Pancreas (tissue), 10 donors: ENCODE data around the gene ZNF239. TPM values are rescaled to one million over a fixed set of nuclear protein-coding genes. Genes with fewer than 3 reads are reported as not detected.
"Not testable (repeated sequence)": the region's sequence is repeated elsewhere in the genome, so short reads cannot be mapped to it uniquely, and the experiment has no call there.

ENCODE experiments used
- ATAC-seq, 4 donors: fragments of 200-7000 bp; cut with Tn5 transposase; one replicate each; pipeline versions ENCODE4 v1.8.0 to v1.9.1; 2020; ENCODE audit warnings: mild to moderate bottlenecking in 4 of 4, moderate library complexity in 4 of 4
- DNase-seq, 6 donors: peaks; one replicate each; pipeline ENCODE4 v3.0.0-alpha.2; 2020
- FAIRE-seq: peaks from 2 replicates; lab custom pipeline; 2012; peaks lifted over from hg19 to GRCh38; lab: Jason Lieb, UNC
- H3K27ac ChIP-seq, 4 donors: fragments of 200-600 bp; sonication (generic); 1 replicate in 3 of 4; 2 replicates in 1 of 4; pipeline versions ENCODE4 v1.5.0 to v1.8.0; 2020
- H3K27me3 ChIP-seq, 4 donors: fragments of 200-600 bp; one replicate each; pipeline ENCODE4 v1.8.0; 2021
- H3K36me3 ChIP-seq, 3 donors: fragments of 200-600 bp; sonication (generic) in 1 of 3; one replicate each; pipeline versions ENCODE4 v1.5.0 to v1.8.0; 2020 to 2021
- H3K4me1 ChIP-seq, 3 donors: fragments of 200-600 bp; one replicate each; pipeline ENCODE4 v1.8.0; 2021
- H3K4me3 ChIP-seq, 4 donors: fragments of 200-600 bp; sonication (generic) in 2 of 4; one replicate each; pipeline versions ENCODE4 v1.5.0 to v1.8.0; 2020 to 2021
- H3K9me3 ChIP-seq, 4 donors: fragments of 200-600 bp; one replicate each; pipeline ENCODE4 v1.8.0; 2021
- CTCF ChIP-seq, 4 donors: fragments of 200-600 bp; sonication (generic) in 3 of 4; IDR thresholded peaks; one replicate each; pipeline versions ENCODE4 v1.5.0 to v1.8.0; 2021; ENCODE audit warnings: antibody characterized with exemption in 4 of 4
- WGBS, 2 donors: extraction: QIAGEN DNeasy Blood & Tissue Kit; methylation state at CpG; one replicate each; pipeline ENCODE4 v1.1.7; 2013; 5-methylcytosine and 5-hydroxymethylcytosine counted together
- intact Hi-C, 3 donors: fragments of 100-400 bp; cut with DNase I; formaldehyde crosslinking; loops; one replicate each; pipeline versions ENCODE4 v1.11.1 to v1.14.2; 2022
- polyA plus RNA-seq, 2 donors: library from polyadenylated mRNA; stranded (reverse); fragments of 200-250 nt; gene quantifications; one replicate each; pipeline ENCODE4 v1.2.3, GENCODE V29; 2013
- total RNA-seq, 6 donors: library from RNA; stranded (reverse); fragmentation: NEBNext Ultra II Directional in 4 of 6; extraction: Animal tissue kit (Norgen Biotek cat#: 25700) in 4 of 6; gene quantifications; one replicate each; pipeline versions ENCODE4 v1.2.1 to v1.2.4, GENCODE V29; 2021 to 2023
- donor health status: healthy with polysubstance abuse.
- donor health status: DM: no; HTN: no; CAD: no; lungs with moderate emphysema.
- donor health status: DM: no; HTN: no; CAD: no.
- donor health status: control.
- donor health status: control.
- donor health status: Bipolar disorder and iron deficiency.
- donor health status: DM: yes; HTN: yes; CAD: no.
- donor health status: DM: no; HTN: no; CAD: no.
- donor health status: DM: no; HTN: no; CAD: no.
- donor health status: DM: yes; HTN: yes; CAD: no.

The ZNF239 gene
- total and polyA plus RNA-seq, 8 donors: 1.2 to 5.1 (median 3.1) TPM

DNA sequence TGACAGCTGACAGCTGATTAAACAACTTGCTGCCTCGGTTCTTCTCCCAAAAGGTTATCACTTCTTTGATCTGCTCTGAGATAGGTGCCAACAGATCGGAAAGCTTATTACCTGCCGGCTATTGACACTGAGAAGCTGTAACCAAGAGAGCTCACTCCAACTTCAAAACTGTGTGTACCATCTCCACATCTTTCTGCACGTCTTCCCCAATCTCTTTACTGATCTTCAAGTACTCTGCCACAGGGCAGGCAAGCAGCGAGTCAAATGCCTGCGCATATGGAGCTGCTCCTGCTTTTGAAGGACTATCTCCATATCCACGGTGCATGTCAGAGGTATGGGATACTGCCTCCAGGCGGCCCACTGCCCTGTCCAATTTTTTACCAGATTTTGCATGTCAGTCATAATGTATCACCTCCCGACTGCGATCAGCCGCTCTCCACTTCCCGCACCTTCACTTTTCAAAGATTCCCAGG lies 31.5 kb upstream of the ZNF239 start:
- Histone ChIP-seq H3K4me1 (no peaks in the 10 kb centered on the region), H3K27ac (no peak overlapping the region), H3K9me3 (no peaks in the 10 kb centered on the region), H3K36me3 (no peaks in the 10 kb centered on the region), H3K4me3 (peak overlapping the region; percentile 51 to 89 (median 87)), H3K27me3 (no peaks in the 10 kb centered on the region)
- ATAC-seq (peak; percentile 11 to 36 (median 29)), DNase-seq (no peak), FAIRE-seq (no peak)
- TF ChIP-seq CTCF (IDR thresholded peaks at IDR 0.05): no peak
- 42% methylated on average over 12 of the region's 12 CpGs for WGBS, 2 donors
- intact Hi-C loops: no loop called here

- FAIRE-seq, DNase-seq, H3K9me3 ChIP-seq, H3K27me3 ChIP-seq, H3K4me3 ChIP-seq, H3K4me1 ChIP-seq, H3K36me3 ChIP-seq, H3K27ac ChIP-seq, ATAC-seq, intact Hi-C loops: not testable (repeated sequence)
- WGBS, 2 donors: 82 to 83% methylated on average over 6 of the region's 6 CpGs
Measured at GRCh38 chr10:43601576-43601975, 27.2 kb upstream of the ZNF239 start.

GRCh38 chr10:43599333-43599732 lies 24.9 kb upstream of the ZNF239 start:
- no peaks in the 10 kb centered on the region for H3K27me3 ChIP-seq
- no peaks in the 10 kb centered on the region for H3K36me3 ChIP-seq
- no peaks in the 10 kb centered on the region for H3K9me3 ChIP-seq
- H3K27ac ChIP-seq: no peak overlapping the region
- no peak for TF ChIP-seq CTCF (IDR thresholded peaks at IDR 0.05)
- intact Hi-C loops: no loop called here
- ATAC-seq (no peak), DNase-seq (no peak), FAIRE-seq (no peak)
- 66 to 73% methylated on average over 2 of the region's 2 CpGs for WGBS, 2 donors
- H3K4me3 ChIP-seq: no peak overlapping the region
- H3K4me1 ChIP-seq: no peaks in the 10 kb centered on the region

DNA sequence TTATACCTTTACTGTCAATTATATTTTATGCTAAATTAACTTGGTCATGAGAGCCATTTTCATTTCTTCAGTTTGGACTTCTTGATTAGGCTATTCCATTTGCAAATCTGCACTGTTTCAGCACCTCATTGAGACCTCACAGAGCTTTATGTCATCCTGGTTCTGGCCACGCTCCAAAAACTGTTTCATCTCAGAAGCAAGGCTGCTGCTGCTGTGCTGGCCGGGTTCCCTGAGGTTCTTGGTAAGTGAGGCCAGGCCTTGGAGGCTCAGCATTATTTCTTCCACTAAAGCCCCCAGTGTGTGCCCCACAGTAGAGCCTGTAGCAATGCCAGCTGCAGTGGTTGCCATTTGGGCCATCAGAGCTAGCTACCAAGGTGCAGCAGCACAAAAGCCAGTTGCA lies 24.0 kb upstream of the ZNF239 start:
- intact Hi-C loops: no loop called here
- Histone ChIP-seq H3K27ac (no peak overlapping the region), H3K4me3 (no peak overlapping the region), H3K27me3 (no peaks in the 10 kb centered on the region), H3K4me1 (no peaks in the 10 kb centered on the region), H3K36me3 (no peaks in the 10 kb centered on the region), H3K9me3 (no peaks in the 10 kb centered on the region)
- ATAC-seq (no peak), DNase-seq (no peak), FAIRE-seq (no peak)
- WGBS, 2 donors: 63 to 69% methylated on average over 2 of the region's 2 CpGs
- no peak for TF ChIP-seq CTCF (IDR thresholded peaks at IDR 0.05)

- Histone ChIP-seq H3K9me3 (no peaks in the 10 kb centered on the region), H3K27ac (no peak overlapping the region), H3K4me3 (no peak overlapping the region), H3K4me1 (no peaks in the 10 kb centered on the region), H3K36me3 (no peaks in the 10 kb centered on the region), H3K27me3 (no peaks in the 10 kb centered on the region)
- 92 to 96% methylated on average over 4 of the region's 4 CpGs for WGBS, 2 donors
- intact Hi-C loops: no loop called here
- TF ChIP-seq CTCF (IDR thresholded peaks at IDR 0.05): no peak
- ATAC-seq (peak in 1 of 4 donors; percentile 39), DNase-seq (no peak), FAIRE-seq (no peak)
Measured at GRCh38 chr10:43596546-43596945, 22.1 kb upstream of the ZNF239 start.
